CD4-positive, alpha-beta T cell treated with Interleukin-17A for 1 hour (primary cell): ENCODE results near the gene TSPO.

Source experiments
- DNase-seq: peaks from one replicate; pipeline ENCODE4 v3.0.0-alpha.2; 2020

TSPO gene

DNA sequence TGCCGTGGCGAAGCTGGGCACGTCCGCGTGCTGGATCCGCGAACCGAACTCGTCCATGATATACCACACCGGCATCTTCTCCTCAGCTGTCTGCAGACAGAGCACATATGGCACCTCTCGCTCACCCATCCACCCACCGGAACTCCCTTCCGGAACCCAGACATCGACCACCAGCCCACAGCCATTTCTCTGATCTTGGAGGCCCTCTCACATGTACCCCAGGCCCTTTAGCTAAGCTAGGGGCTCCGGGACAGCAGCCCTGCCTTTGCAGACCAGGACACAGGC lies 28.5 kb downstream of the TSPO start:
- no peak for DNase-seq

DNA sequence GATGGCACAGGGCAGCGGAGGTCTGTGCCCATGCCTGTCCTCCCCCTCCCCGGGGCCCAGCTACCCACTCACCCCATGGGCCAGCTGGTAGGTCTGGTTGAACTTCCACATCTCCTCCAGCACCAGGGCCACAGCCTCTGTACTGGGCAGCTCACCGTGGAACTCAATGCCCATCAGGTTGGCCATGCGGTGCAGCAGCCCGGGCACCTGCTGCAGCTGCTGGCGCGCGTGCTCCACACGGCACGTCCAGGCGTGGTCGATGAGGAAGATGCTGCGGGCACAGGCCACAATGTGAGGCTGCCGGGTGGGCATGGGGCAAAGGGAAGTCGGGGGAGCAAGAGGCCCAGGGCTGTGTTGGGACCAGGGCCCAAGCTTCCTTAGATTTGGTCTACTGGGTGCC lies 29.3 kb downstream of the TSPO start:
- DNase-seq, result no peak

DNA sequence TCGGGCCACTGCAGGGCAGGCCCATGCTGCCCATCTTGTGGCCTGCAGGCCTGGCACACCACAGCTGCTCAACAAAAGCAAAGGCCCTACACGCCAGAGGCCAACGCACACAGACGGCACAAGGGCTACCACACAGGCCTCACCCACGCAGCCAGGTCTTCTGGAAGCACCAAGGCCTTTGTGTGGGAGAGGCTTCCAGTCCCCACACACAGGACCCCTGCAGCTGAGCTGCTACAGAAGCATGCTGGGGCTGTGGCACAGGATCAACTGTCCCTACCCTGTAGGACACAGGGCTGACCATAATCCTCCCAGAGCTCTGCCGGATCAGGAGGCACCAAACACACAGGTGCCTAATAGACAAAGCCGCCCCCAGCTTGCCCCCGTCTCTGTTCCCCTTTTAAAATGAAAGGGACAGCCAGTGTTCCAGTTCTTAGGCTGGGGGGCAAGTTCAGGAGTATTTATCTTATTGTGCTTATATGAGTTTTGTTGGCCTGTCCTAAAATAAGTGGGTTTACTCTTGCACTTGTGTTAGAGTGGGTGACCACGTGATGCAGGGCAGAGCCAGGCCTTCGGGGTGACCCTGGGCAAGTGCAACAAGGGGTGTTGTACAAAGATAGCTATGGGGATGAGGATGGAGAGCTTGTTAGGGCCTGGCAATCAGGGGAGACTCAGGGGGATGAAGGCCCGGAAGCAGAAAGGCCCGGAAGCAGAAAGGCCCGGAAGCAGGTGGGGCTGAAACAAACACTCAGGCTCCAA lies 30.1 kb downstream of the TSPO start:
- no peak for DNase-seq

DNA sequence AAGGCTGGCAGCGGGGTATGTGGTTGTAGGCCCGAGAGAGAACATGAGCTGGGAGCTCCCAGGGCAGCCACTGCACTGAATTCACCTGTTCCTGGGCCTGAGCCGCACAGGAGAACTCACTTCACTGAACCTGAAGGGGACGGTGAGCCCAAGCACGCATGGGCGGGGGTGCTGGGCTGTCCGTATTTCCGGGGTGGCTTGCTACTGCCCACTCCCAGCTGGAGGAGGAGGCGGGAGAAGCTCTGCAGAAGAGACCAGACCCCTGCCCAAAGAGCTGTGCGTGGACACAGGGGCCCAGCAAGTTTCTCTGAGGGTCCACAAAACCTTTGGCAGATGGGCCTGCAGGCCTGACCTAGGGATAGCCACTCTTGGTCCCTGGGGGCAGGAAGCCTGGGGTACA lies 30.8 kb downstream of the TSPO start:
- no peak for DNase-seq

DNA sequence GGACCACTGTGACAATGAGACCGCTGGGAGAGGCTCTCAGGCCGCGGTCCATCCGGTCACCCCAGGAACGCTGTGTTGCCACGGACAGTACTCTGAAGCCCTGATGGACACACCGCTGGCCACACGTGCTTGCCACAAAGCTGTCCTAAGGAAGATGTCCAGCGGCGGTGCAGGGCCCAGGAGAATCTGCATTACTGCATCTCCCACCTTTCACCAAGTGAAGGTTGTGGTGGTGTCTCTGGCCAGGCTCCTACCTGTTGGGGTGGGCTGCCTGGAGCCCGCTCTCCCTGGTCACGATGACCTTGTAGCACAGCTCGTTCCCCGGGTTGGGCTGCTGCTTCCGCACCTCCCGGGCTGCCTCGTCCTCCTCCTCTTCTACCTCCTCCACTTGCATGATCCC lies 31.4 kb downstream of the TSPO start:
- no peak for DNase-seq

DNA sequence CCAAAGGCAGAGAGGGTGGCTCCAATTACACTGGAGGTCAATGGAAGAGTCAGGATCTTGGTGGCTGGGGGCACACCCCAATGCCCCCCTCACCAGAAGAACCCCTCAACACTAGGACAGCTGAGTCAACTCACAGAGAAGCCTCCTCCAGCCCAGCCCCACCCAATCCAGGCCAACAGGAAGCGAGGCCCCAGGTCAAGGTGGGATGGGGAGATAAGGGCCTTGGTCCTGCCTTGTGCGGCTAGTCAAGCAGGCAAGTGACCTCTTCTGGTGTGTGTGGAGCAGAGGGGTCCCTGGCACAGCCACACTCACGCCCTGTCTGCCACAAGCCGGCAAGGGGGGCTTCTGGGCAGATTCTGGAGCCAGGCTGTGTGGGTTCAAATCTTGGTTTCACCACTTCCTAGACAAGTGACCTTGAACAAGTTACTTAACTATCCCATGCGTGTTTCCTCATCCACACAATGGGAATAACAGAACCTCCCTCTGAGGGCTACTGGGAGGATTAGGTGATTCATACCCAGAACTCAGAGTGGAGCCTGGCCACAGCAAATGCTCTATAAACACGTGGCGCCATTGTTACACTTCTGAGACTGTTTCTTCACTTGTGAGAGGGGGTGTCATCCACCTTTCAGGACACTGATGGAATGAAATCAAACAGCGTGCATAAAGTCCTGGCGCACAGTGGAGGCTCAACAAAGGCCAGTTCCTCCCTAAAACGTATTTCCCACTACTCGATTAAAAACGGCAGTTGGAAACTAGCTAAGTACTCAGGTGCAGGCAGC lies 32.3 kb downstream of the TSPO start:
- no peak for DNase-seq

DNA sequence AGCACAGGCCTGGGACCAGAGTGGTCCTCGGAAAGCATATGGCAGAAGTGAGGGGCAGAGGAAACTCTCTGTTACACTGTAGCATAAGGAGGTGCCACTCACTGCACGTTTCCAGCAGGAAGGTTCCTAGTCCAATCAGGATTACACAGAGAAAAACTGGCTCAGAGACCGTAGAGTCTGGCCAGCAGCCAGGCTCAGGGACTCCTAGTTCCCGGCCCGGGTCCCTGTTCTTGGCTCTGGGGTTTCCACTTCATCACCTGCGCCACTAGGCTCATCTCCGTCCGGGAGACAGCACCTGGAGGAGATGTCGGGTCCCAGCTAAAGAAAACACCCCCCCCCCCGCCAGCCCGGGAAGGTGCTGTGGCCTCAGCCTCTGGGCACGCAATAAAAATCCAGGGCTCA lies 34.5 kb downstream of the TSPO start:
- DNase-seq, result no peak

DNA sequence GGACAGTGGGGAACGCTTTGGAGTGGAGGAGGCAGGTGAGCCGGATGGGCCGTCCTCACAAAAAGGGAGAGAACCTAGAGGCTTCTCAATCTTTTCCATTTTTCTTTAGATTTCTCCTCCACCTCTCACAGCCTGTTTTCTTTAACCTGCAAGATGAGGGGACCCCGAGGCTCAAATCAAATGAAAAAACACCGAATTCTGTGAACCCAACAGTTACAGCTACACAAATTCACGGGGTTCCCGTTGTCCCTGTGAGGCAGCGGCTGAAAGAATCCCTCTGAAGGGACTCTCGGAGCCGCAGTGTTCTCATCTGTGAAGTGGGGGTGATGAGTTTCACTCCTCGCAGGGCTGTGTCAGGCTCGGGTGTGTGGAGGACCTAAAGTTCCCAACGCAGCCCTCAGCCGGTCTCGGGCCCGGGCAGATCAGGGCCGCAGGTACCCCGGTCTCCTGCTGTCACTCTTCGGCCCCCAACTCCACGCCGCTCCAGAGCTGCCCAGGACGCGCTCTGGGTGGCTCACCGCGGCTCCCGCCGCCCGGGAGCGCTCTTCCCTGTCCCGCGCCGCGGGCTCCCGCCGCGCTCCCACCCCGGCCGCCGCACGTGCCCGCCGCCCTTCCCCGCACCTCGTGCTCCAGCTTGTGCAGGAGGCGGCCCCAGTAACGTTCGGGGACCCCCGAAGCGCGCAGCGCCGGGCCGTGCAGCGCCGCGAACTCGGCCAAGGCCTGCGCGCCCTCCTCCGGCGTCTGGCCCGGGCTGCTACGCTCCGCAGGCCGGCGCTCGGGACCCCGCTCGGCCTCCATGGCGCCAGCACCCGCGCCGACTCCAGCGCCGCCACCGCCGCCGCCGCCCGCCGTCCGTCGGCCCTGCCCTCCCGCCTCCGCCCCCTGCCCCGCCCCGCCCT lies 35.2 kb downstream of the TSPO start, which contains the start of gene TTLL12:
Gene TTLL12, minus strand, starts transcription at position 863 of the 899 bp plus-strand sequence. Its CDS starts 65 bp downstream, at position 798.
- peak; percentile 60 for DNase-seq

DNA sequence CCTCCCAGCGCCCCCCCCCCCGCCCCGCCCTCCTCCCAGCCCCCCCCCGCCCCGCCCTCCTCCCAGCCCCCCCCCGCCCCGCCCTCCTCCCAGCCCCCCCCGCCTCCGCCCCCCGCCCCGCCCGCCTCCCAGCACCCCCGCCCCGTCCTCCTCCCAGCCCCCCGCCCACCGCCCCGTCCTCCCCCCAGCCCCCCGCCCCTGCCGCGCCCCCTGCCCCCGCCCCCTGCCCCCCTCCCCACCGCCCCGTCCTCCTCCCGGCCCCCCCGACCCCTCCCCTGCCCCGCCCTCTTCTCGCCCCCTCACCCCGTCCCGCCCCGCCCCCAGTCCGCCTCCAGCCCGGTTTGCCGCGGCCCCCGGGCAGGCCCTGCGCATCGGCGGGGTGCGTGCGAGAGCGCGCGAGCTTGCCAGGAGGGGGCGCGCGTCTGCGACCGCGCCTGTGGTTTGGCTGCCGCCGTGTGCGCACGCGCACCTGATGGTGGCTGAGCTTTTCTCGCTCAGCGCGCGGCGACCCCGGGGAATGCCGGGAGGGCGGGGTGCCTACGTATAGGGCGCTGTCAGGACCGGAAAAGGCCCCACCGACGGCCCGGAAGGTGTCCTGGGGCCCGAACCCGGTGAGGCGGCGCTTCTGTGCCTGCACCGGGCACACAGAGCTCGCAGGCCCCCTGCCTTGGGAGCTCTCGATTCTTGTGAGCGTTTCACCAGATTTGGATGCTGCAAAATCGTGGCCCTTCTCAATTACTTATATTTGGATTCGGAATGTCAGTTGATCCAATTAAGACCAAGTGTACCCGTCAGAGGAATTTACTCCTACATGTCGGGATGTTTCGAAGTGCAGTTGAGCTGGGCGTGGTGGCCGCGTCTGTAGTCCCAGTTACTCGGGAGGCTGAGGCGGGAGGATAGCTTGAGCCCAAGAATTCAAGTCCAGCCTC lies 36.1 kb downstream of the TSPO start:
- DNase-seq, result peak; percentile 96

DNA sequence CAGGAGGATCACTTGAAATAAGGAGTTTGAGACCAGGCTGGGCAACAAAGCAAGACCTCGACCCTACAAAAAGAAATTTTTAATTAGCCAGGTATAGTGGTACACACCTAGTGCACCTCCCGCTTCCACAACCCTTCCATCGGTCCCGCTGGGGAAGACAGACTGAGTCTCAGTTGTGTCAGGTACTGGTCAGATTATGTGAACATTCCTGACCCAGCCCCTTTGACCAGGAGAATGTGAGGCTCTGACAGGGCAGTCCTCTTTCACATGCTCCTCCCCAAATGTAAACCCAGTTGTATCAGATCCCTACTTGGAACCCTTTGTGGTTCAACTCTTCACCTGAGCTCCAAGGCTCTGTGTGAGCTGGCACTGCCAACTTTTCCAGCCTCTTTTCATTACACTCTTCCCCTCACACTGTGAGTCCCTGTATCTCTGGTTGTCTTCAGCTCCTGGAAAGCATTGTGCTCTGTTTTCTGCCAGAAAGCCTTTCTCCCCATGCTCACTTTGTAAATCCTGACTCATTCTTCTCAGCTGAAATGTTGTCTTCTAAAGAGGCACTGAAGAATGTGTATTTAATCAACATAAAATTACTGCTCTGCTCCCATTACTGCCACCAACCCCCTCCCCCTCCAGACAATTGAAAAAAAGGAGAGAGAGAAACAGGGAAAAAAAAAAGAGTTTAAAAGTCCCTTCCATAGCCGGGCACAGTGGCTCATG lies 37.6 kb downstream of the TSPO start:
- DNase-seq, result no peak

DNA sequence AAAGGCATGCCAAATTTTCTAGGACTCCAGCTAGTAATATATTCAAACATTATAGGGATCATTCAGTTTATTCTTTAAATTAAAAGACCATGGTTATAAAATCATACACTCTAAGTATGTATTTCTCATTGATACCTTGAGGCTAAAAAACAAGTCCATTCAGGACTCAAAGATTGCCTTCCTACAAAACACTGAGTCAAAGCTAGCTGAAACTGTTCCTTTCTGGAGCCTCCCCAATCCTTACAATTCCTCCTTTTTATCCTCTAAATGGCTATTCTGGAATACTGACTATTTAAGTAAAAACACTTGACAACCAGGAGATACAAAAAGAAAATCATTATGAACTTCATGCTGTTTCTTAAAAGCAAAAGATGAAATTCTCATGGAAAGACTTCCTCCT lies 40.5 kb downstream of the TSPO start:
- DNase-seq, result no peak

DNA sequence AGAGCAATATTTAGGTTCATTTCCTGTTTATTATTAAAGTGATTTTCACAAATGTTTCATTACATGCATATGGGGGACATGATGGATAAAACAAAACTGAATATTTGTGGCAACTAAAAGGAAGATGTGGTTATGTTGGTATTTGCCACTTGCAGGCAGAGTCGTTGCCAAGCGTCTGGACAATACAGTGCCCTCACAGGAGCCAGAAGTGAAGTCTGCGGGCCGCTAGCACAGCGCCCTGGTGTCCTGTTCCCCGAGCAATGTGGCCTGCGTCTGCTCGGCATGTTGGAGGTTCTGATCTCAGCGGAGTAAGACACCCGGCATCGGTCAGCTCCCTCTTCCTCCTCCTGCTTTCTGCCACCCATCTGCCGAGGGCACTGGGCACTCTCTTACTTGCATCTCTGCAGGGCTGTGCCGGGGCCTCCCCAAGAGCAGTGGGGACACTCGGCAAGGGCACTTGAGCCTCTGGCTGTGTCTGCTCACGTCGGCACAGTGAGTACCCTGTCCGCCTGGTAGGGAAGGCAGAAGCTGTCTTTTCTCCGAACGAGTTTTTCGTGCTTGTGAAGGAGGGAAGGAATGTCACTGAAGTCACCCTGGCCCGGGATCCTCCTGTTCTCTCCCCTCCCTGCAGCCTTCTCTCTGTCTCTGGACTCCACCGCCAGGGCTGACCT lies 46.0 kb downstream of the TSPO start:
- no peak for DNase-seq

DNA sequence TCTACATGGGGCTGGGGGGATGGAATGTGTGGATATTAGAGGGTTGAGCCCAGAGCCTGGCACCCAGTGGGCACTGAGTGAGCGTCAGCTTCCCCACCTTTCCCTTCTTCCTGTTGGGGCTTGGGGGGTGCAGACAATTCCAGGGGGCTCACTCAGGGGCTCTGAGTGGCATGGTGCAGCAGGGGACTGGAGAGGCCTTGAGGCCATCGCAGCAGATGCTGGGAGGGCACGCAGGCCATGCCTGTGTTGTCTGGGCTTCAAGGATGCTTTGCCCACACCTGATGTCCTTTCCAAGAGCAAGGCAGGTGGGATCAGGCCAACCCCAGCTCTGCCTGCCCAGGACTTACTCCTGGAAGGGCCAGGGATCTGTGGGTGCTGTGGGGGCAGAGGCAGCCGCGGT lies 46.8 kb downstream of the TSPO start:
- DNase-seq, result no peak

DNA sequence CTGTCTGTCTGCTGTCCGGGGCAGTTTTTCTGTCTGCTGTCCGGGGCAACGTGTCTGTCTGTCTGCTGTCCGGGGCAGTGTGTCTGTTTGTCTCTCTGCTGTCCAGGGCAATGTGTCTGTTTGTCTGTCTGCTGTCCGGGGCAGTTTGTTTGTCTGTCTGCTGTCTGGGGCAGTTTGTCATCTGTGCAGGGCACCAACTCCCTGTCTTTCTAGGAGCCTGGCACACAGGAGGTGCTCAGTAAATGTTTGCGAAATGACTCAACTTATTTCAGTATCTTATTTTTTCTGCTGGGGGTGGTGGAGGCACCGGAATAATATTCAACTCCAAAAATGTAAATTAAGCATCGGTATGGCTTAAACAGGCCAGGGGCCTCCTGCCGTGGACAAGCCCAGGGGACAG lies 47.6 kb downstream of the TSPO start:
- DNase-seq, result no peak

DNA sequence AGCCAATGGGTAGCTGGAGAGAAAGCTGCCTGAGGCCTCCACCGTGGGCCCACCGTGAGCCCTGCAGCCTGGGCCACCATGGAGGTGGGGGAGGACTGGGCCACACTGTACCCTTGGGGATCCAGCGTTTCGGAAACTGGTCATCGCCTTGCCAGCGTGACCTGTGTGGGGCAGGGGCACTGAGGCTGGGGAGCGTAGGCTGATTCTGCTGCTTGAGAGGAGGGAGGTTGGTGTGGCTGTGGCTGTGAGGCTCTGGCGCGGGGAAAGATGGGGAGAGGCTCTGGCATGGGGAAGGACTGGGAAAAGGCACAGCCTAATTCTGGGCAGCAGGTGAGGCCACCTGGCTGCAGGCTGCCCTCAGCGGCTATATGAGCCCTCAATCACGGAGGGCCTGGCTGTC lies 48.2 kb downstream of the TSPO start:
- no peak for DNase-seq

DNA sequence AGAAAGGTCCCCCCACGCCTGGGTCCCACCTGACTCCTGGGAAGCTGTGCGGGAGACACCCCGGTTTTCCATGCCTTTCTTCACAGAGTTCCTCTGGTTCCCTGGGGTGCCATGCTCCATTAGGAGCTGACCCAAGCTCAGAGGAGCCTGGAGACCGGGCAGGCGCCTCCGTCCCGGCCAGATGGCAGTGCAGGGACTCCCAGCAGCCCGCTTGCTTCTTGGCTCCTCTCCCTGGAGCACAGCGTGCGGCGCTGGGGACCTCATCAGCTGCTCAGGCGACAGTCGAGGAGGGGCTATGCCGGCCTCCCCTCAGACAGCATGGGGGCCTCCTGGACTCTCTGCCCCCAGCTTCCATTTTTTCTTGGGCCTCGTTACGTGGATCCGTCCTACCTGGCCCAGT lies 48.7 kb downstream of the TSPO start:
- no peak for DNase-seq

DNA sequence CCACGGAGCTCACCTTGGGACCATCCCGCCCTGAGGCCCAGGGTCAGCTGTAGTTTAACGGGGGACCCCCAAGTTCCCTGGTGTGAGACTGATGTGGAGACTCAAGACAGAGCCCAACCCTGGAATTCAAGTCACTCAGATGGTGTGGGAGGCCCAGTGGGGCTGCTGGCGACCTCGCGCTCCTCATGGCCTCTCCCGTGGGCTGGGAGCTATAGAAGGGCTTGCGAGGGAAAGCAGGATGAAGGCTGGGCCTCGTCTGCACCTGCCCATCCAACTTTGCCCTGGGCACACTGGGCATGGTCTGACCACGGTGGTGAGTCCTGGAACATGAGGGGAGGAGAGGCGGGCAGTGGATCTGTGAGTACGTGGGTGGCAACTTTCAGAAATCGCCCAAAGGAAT lies 49.2 kb downstream of the TSPO start:
- no peak for DNase-seq

DNA sequence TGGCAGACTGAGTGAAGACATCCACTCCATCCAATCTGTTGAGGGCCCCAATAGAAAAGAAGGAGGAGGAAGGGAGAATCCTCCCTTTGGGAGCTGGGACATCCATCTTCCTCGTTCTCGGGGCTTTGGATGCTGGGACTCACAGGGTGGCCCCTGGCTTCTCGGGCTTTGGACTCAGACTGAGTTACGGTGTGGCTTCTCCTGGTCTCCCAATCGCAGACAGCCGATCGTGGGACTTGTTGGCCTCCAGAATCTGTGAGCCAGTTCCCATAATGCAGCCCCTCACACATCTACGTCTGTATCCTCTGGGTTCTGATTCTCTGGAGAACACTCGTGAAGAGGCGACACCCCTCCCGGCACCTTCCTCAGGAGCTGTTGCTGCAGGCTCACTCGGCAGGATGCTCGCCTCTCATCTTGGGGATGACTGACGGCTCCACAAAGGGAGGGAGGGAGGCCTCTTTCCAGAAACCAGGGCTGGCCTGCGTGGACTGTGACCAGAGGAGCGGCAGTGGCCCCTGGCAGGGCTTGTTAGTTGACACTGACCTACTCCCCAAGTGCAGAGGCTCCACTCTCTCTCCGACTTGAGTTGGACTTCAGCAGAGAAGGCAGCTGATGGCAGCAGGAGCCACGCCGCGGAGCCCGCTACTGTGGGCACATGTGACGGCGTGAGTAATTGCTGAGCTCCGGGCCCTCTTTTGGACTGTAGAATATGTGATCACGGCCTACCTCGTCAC lies 50.3 kb downstream of the TSPO start:
- DNase-seq, result no peak

DNA sequence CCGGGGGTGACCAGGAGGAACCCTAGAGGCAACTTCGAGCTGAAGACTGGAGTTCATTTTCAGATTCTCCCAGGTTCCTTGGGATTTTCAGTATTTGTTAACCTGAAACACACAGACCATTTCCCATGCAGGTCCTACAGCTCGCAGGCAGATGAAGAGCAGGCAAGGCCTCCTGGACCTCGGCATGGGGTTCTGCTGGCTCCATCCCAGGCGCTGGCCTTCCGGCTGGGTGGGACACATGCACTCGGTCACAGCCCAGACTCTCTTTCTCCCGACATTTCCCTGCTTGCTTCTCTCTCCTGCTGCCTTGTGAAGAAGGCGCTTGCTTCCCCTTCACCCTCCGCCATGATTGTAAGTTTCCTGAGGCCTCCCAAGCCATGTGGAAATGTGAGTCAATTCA lies 51.0 kb downstream of the TSPO start:
- DNase-seq, result no peak

DNA sequence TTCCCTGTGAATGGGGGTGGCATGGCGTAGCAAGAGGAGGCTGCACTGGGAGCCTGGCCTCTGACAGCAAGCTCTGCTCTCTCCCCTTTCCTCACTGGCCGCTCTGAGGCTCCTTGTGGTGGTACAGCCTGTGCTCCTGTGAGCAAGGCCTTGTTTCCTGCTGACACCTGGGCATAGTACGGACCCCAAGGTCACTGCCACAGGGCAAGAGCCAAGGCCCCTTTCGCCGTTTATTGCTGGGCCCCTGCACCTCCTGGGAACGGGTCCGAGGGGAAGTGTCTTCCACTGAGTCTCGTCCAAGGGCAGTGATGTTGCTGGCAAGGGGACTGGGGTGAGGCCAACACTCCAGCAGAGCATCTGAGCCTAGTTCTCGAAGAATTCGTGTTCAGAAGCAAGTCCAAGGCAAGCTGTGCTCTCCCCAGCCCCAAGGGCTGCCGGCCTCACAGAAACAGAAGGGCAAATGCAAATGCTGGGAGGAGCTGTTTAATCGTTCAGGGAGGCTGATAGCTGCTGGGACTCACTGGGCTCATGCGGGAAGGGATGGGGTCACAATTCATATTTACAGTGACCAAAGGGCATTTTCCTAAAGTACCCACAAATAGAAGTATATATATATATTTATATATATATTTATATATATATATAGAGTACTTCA lies 51.5 kb downstream of the TSPO start:
- no peak for DNase-seq
